Measurements from ENCODE around the gene CASQ2. TPM values are rescaled to one million over a fixed set of nuclear protein-coding genes. Genes with fewer than 3 reads are reported as not detected.

CASQ2 gene
- not detected for polyA plus RNA-seq (2013)

DNA sequence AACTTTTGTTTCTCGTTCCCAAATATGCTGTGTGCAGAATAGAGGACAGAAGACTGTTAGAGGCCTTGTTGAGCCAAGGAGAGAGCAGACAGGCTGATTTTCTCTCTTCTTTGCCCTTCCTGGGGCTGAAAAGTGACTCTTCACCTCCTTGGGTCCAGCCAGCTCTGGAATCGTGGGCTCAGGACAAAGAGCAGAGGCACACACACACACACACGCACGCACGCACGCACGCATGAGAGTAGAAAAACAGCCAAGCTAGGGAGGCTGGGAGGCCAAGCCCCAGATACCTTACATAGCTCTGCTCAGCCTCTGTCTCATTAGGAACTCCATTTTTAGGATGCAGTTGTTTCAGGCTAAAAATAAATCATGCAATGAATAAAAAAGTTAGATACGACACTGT is at the start of gene CASQ2:
Gene CASQ2 (minus strand): TSS at position 166 of the 400 bp plus-strand sequence. CDS start 173 bp downstream, outside the sequence.
- Histone ChIP-seq H3K9me3 (ENCODE audit: control extremely low read depth in 1 of 5, control insufficient read depth in 4 of 5, insufficient read depth in 2 of 5, low read depth in 1 of 5, low read length in 4 of 5) (no peaks in the 10 kb centered on the region), H3K27ac (ENCODE audit: insufficient read depth in 1 of 2, low read depth in 1 of 2, low read length in 2 of 2, poor library complexity in 1 of 2, severe bottlenecking in 2 of 2) (no peak within 1 kb of the TSS), H3K27me3 (replicated peaks in 2 of 5; ENCODE audit: control insufficient read depth in 4 of 5, insufficient read depth in 5 of 5, low read length in 4 of 5) (peaks cover 0 to 4% (median 0%) of the 10 kb centered on the region in 5 experiments), H3K4me1 (ENCODE audit: control extremely low read depth in 1 of 4, control insufficient read depth in 4 of 4, insufficient read depth in 4 of 4, low read length in 3 of 4) (peaks cover 0 to 3% (median 0%) of the 10 kb centered on the region in 4 experiments), H3K36me3 (ENCODE audit: control insufficient read depth in 4 of 4, insufficient read depth in 4 of 4, low read length in 3 of 4) (no peaks in the 10 kb centered on the region), H3K4me3 (ENCODE audit: control insufficient read depth in 1 of 7, extremely low read depth in 1 of 7, insufficient read depth in 4 of 7, low read depth in 2 of 7, low read length in 6 of 7) (no peak within 1 kb of the TSS)
- 98% methylated on average over 7 of the region's 8 CpGs for WGBS (ENCODE audit: insufficient coverage)
- POLR2A ChIA-PET = no interaction called here
- CTCF ChIA-PET = interaction anchor here (1.1 to 2.2 kb wide), 2 partner anchors 51 to 157 kb away, joined by 3 to 7 read pairs; no protein-coding TSS in a partner anchor
- DNase-seq = no peak

GRCh38 chr1:115815694-115816093 is 47.2 kb upstream of the CASQ2 start:
- 97% methylated on average over 3 of the region's 3 CpGs for WGBS (ENCODE audit: insufficient coverage)
- H3K4me3 ChIP-seq (ENCODE audit: control insufficient read depth in 1 of 7, extremely low read depth in 1 of 7, insufficient read depth in 4 of 7, low read depth in 2 of 7, low read length in 6 of 7) = no peak overlapping the region
- ChIA-PET CTCF (no interaction called here), POLR2A (no interaction called here)
- no peak for DNase-seq
- peaks cover 0 to 5% (median 0%) of the 10 kb centered on the region in 4 experiments for H3K4me1 ChIP-seq (ENCODE audit: control extremely low read depth in 1 of 4, control insufficient read depth in 4 of 4, insufficient read depth in 4 of 4, low read length in 3 of 4)
- no peak overlapping the region for H3K27ac ChIP-seq (ENCODE audit: insufficient read depth in 1 of 2, low read depth in 1 of 2, low read length in 2 of 2, poor library complexity in 1 of 2, severe bottlenecking in 2 of 2)
- H3K9me3 ChIP-seq (ENCODE audit: control extremely low read depth in 1 of 5, control insufficient read depth in 4 of 5, insufficient read depth in 2 of 5, low read depth in 1 of 5, low read length in 4 of 5) = peaks cover 0 to 2% (median 0%) of the 10 kb centered on the region in 5 experiments
- no peaks in the 10 kb centered on the region for H3K36me3 ChIP-seq (ENCODE audit: control insufficient read depth in 4 of 4, insufficient read depth in 4 of 4, low read length in 3 of 4)
- no peaks in the 10 kb centered on the region for H3K27me3 ChIP-seq (replicated peaks in 2 of 5; ENCODE audit: control insufficient read depth in 4 of 5, insufficient read depth in 5 of 5, low read length in 4 of 5)

GRCh38 chr1:115814685-115815398 is 46.3 kb upstream of the CASQ2 start:
- Histone ChIP-seq H3K36me3 (ENCODE audit: control insufficient read depth in 4 of 4, insufficient read depth in 4 of 4, low read length in 3 of 4) (no peaks in the 10 kb centered on the region), H3K27me3 (replicated peaks in 2 of 5; ENCODE audit: control insufficient read depth in 4 of 5, insufficient read depth in 5 of 5, low read length in 4 of 5) (no peaks in the 10 kb centered on the region), H3K9me3 (ENCODE audit: control extremely low read depth in 1 of 5, control insufficient read depth in 4 of 5, insufficient read depth in 2 of 5, low read depth in 1 of 5, low read length in 4 of 5) (peaks cover 0 to 2% (median 0%) of the 10 kb centered on the region in 5 experiments), H3K27ac (ENCODE audit: insufficient read depth in 1 of 2, low read depth in 1 of 2, low read length in 2 of 2, poor library complexity in 1 of 2, severe bottlenecking in 2 of 2) (no peak overlapping the region), H3K4me3 (ENCODE audit: control insufficient read depth in 1 of 7, extremely low read depth in 1 of 7, insufficient read depth in 4 of 7, low read depth in 2 of 7, low read length in 6 of 7) (no peak overlapping the region), H3K4me1 (ENCODE audit: control extremely low read depth in 1 of 4, control insufficient read depth in 4 of 4, insufficient read depth in 4 of 4, low read length in 3 of 4) (peaks cover 0 to 7% (median 0%) of the 10 kb centered on the region in 4 experiments)
- ChIA-PET CTCF (interaction anchor here (1.0 kb wide), 1 partner anchor 22 kb away, joined by 3 read pairs; no protein-coding TSS in a partner anchor), POLR2A (interaction anchor here (0.6 kb wide), 1 partner anchor 10 kb away, joined by 3 read pairs; no protein-coding TSS in a partner anchor)
- no peak for DNase-seq
- WGBS (ENCODE audit: insufficient coverage) = 100% methylated on average over 2 of the region's 4 CpGs

DNA sequence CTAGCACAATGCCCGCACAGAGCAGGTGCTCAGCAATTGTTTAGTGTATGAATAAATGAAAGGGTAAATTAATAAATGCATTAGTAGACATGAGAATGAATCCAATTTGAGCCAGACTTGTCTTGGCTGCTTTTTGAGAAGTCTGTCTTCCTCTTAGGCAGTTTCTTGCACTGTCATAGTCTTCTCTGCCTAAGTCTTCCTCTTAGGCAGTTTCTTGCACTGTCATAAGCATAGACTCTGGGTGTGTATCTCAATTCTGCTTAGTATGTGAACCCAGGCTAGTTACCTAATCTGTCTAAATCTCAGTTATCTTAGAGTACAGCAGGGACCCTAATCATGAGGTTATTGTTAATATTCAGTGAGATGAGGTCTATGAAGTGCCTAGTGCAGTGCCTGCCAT is 45.2 kb upstream of the CASQ2 start:
- no peak overlapping the region for H3K4me3 ChIP-seq (ENCODE audit: control insufficient read depth in 1 of 7, extremely low read depth in 1 of 7, insufficient read depth in 4 of 7, low read depth in 2 of 7, low read length in 6 of 7)
- WGBS (ENCODE audit: insufficient coverage) = no CpG with 5 or more reads among the region's 1 CpG
- DNase-seq = peak; percentile 20 to 77 (median 66)
- no peaks in the 10 kb centered on the region for H3K36me3 ChIP-seq (ENCODE audit: control insufficient read depth in 4 of 4, insufficient read depth in 4 of 4, low read length in 3 of 4)
- no peaks in the 10 kb centered on the region for H3K27me3 ChIP-seq (replicated peaks in 2 of 5; ENCODE audit: control insufficient read depth in 4 of 5, insufficient read depth in 5 of 5, low read length in 4 of 5)
- H3K4me1 ChIP-seq (ENCODE audit: control extremely low read depth in 1 of 4, control insufficient read depth in 4 of 4, insufficient read depth in 4 of 4, low read length in 3 of 4) = peaks cover 0 to 15% (median 0%) of the 10 kb centered on the region in 4 experiments
- POLR2A ChIA-PET = no interaction called here
- H3K27ac ChIP-seq (ENCODE audit: insufficient read depth in 1 of 2, low read depth in 1 of 2, low read length in 2 of 2, poor library complexity in 1 of 2, severe bottlenecking in 2 of 2) = no peak overlapping the region
- CTCF ChIA-PET = interaction anchor here (1.9 kb wide), 1 partner anchor 207 kb away, joined by 6 read pairs; no protein-coding TSS in a partner anchor
- no peaks in the 10 kb centered on the region for H3K9me3 ChIP-seq (ENCODE audit: control extremely low read depth in 1 of 5, control insufficient read depth in 4 of 5, insufficient read depth in 2 of 5, low read depth in 1 of 5, low read length in 4 of 5)

DNA sequence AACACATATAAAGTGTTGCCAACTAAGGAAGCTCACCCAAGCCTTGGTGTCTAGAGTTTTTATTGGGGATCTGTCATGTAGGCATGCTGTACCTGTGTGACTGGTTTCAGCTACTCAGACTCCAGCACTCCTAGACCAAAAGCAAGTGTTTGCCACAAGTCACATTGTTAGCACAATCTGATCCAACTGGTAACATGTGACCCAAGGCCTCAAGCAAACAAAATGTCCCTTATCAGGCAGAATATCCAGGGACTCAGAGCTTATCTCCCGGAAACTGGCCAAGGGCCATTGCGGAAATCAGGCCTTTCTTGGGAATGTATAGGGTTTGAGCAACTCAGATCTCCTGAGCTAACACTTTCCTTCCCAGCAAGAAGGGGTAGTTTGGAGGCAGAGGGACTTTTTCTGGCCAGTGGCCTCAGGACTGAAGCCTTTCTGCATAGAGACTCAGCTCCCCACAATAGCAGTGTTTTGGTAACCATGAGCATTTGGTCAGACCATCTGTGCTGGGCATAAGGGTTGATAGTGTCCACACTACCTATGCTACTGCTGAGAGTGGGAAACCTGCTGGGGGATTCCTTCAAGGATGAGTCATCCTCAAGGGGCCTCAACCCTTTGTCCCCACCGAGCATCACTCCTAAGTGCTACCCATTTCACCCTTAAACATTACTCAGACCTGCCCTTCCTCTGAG is 42.8 kb upstream of the CASQ2 start:
- DNase-seq = no peak
- POLR2A ChIA-PET = no interaction called here
- Histone ChIP-seq H3K27me3 (replicated peaks in 2 of 5; ENCODE audit: control insufficient read depth in 4 of 5, insufficient read depth in 5 of 5, low read length in 4 of 5) (no peaks in the 10 kb centered on the region), H3K36me3 (ENCODE audit: control insufficient read depth in 4 of 4, insufficient read depth in 4 of 4, low read length in 3 of 4) (no peaks in the 10 kb centered on the region), H3K27ac (ENCODE audit: insufficient read depth in 1 of 2, low read depth in 1 of 2, low read length in 2 of 2, poor library complexity in 1 of 2, severe bottlenecking in 2 of 2) (no peak overlapping the region), H3K4me3 (ENCODE audit: control insufficient read depth in 1 of 7, extremely low read depth in 1 of 7, insufficient read depth in 4 of 7, low read depth in 2 of 7, low read length in 6 of 7) (no peak overlapping the region), H3K9me3 (ENCODE audit: control extremely low read depth in 1 of 5, control insufficient read depth in 4 of 5, insufficient read depth in 2 of 5, low read depth in 1 of 5, low read length in 4 of 5) (no peaks in the 10 kb centered on the region), H3K4me1 (ENCODE audit: control extremely low read depth in 1 of 4, control insufficient read depth in 4 of 4, insufficient read depth in 4 of 4, low read length in 3 of 4) (peaks cover 0 to 15% (median 0%) of the 10 kb centered on the region in 4 experiments)
- CTCF ChIA-PET = interaction anchor here (1.1 to 2.5 kb wide), 6 partner anchors 8 to 209 kb away, joined by 3 to 17 read pairs (median 4); no protein-coding TSS in a partner anchor
- 100% methylated on average over 1 of the region's 3 CpGs for WGBS (ENCODE audit: insufficient coverage)

DNA sequence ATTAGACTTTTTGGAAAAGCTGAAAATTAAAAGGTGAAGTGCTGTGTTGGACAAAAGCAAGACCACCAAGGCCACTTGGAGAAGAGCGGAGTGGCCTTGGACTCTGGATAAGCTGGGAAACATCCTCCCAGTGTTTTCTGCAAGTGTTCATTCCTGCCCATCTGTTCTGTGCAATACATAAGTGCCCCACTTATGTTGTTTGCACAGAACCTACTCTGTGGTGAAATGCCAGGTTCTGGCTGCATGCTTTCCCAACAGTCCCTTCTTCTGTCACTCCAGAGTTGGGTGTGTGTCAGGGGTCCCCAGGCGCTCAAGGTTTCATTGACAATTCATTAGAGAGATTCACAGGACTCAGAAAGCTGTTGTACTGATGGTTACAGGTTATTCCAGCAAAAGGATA is 42.1 kb upstream of the CASQ2 start:
- H3K4me1 ChIP-seq (ENCODE audit: control extremely low read depth in 1 of 4, control insufficient read depth in 4 of 4, insufficient read depth in 4 of 4, low read length in 3 of 4) = peaks cover 0 to 15% (median 0%) of the 10 kb centered on the region in 4 experiments
- H3K36me3 ChIP-seq (ENCODE audit: control insufficient read depth in 4 of 4, insufficient read depth in 4 of 4, low read length in 3 of 4) = no peaks in the 10 kb centered on the region
- CTCF ChIA-PET = interaction anchor here (1.0 to 2.5 kb wide), 5 partner anchors 10 to 210 kb away, joined by 3 to 17 read pairs (median 5); no protein-coding TSS in a partner anchor
- H3K4me3 ChIP-seq (ENCODE audit: control insufficient read depth in 1 of 7, extremely low read depth in 1 of 7, insufficient read depth in 4 of 7, low read depth in 2 of 7, low read length in 6 of 7) = no peak overlapping the region
- POLR2A ChIA-PET = no interaction called here
- DNase-seq = no peak
- H3K27ac ChIP-seq (ENCODE audit: insufficient read depth in 1 of 2, low read depth in 1 of 2, low read length in 2 of 2, poor library complexity in 1 of 2, severe bottlenecking in 2 of 2) = no peak overlapping the region
- 100% methylated on average over 2 of the region's 2 CpGs for WGBS (ENCODE audit: insufficient coverage)
- H3K9me3 ChIP-seq (ENCODE audit: control extremely low read depth in 1 of 5, control insufficient read depth in 4 of 5, insufficient read depth in 2 of 5, low read depth in 1 of 5, low read length in 4 of 5) = no peaks in the 10 kb centered on the region
- H3K27me3 ChIP-seq (replicated peaks in 2 of 5; ENCODE audit: control insufficient read depth in 4 of 5, insufficient read depth in 5 of 5, low read length in 4 of 5) = no peaks in the 10 kb centered on the region
